ENCODE results near the gene IL22RA2.

DNA sequence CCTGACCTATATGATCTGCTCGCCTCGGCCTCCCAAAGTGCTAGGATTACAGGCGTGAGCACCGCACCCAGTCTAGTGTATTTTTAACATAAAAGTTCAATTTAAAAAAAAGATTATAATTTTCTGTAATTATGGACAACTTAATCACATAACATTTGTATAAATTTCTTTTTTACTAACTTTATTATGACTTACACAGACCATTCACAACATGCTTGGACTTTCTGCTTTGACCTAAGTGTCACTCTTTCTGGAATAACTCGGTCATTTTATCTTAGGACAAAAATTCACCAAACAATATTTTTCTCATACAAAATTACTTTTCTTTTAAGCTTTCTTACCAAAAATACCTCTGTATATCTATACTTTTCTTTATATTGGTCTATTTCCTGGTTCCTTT lies 15.4 kb upstream of the IL22RA2 start:
- TF ChIP-seq, protein P1, sequence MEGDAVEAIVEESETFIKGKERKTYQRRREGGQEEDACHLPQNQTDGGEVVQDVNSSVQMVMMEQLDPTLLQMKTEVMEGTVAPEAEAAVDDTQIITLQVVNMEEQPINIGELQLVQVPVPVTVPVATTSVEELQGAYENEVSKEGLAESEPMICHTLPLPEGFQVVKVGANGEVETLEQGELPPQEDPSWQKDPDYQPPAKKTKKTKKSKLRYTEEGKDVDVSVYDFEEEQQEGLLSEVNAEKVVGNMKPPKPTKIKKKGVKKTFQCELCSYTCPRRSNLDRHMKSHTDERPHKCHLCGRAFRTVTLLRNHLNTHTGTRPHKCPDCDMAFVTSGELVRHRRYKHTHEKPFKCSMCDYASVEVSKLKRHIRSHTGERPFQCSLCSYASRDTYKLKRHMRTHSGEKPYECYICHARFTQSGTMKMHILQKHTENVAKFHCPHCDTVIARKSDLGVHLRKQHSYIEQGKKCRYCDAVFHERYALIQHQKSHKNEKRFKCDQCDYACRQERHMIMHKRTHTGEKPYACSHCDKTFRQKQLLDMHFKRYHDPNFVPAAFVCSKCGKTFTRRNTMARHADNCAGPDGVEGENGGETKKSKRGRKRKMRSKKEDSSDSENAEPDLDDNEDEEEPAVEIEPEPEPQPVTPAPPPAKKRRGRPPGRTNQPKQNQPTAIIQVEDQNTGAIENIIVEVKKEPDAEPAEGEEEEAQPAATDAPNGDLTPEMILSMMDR (IDR thresholded peaks at IDR 0.05; ENCODE audit: borderline replicate concordance, extremely low read depth, low read length, poor library complexity, severe bottlenecking), result no peak
- no peak for TF ChIP-seq EZH2 (IDR thresholded peaks at IDR 0.05; ENCODE audit: borderline replicate concordance, low read depth, low read length, severe bottlenecking)
